ENCODE measurements around the gene KRT71.
"Not testable (repeated sequence)": the region's sequence is repeated elsewhere in the genome, so short reads cannot be mapped to it uniquely, and the experiment has no call there.

The KRT71 gene

DNA sequence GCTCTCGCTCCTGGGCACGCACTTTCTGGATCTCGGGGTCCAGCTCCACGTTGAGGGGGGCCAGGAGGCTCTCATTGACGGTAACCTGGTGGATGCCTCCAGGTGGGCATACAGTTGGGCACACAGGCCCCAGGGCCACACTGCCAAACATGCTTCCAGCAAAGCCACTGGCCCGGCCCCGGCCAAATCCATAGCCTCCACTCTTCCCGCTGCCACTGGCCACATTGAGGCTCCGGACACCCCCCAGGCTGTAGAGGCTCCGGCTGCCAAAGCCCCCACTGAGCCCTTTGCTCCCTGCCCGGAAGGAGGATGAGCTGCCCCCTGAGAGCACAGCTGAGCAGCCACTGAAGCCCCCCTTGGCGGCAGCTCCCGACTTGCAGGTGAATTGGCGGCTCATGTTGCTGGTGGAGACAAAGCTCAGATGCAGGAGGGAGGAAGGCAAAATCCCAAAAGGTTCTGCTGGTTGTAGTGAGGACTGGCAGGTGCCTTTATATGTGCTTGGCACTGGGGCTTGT is at the start of gene KRT71:
KRT71 (minus strand) TSS at position 465 of the 515 bp plus-strand sequence; CDS start at position 397, 68 bp downstream.
- FAIRE-seq = no peak

GRCh38 chr12:52602552-52602951 is 49.6 kb upstream of the KRT71 start:
- no peak for FAIRE-seq

DNA sequence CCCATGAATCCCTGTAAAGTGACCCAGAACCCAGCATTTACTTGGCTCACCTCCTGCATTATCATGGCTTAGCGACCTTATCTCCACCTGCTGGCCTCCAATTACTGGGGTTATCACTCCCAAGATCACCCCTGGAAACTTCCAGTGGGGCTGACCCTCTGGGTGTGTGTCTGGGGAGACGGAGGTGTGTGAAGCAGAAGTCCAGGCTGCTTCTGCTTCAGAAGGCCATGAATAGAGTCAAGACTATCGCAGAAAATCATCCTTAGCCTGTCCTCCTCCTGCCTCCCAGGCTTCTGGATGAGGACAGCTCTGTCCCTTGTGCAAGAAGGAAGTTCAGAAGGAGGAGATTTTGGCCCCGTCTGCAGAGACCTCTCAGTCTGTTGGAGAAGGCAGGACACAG is 48.7 kb upstream of the KRT71 start:
- FAIRE-seq = no peak

- FAIRE-seq = no peak
These were observed 48.1 kb upstream of the KRT71 start, which contains the start of gene KRT72 for GRCh38 chr12:52600941-52601481. Gene KRT72 (minus strand): TSS chr12:52601463. CDS start chr12:52601452, 11 bp downstream.

DNA sequence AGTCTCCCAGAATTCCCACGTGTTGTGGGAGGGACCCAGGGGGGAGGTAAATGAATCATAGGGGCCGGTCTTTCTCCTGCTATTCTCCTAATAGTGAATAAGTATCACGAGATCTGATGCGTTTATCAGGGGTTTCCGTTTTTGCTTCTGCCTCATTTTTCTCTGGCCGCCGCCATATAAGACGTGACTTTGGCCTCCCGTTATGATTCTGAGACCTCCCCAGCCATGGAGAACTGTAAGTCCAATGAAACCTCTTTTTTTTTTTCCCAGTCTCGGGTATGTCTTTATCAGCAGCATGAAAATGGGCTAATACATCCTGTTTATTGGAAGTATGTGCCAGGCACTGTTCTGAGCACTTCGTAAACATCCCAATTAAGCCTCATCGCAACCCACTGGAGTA is 47.5 kb upstream of the KRT71 start:
- no peak for FAIRE-seq

DNA sequence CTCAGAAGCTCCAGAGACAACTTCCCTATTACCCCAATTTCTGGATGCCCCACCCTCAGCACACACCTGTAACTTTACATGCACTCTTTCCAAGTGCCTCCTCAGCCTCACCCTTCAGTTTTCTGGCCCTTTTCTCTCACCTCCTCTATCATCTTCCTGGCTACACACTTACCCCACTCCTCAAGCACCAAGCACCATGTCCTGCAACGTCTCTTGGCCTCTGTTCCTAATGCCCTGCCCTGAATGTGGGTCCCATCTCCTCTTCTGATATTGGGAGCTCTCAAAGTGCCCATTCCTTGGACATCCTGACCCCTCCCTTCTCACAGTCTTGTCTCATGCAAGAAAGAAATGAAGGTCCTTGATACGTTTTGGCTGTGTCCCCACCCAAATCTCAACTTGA is 47.1 kb upstream of the KRT71 start:
- no peak for FAIRE-seq

- no peak for FAIRE-seq
These were observed 46.0 kb upstream of the KRT71 start for GRCh38 chr12:52598966-52599365.

- not testable (repeated sequence) for FAIRE-seq
These were observed 41.3 kb upstream of the KRT71 start for GRCh38 chr12:52594237-52594636.

GRCh38 chr12:52591521-52591920 is 38.6 kb upstream of the KRT71 start:
- FAIRE-seq = no peak

GRCh38 chr12:52590021-52590420 is 37.1 kb upstream of the KRT71 start:
- FAIRE-seq = no peak

DNA sequence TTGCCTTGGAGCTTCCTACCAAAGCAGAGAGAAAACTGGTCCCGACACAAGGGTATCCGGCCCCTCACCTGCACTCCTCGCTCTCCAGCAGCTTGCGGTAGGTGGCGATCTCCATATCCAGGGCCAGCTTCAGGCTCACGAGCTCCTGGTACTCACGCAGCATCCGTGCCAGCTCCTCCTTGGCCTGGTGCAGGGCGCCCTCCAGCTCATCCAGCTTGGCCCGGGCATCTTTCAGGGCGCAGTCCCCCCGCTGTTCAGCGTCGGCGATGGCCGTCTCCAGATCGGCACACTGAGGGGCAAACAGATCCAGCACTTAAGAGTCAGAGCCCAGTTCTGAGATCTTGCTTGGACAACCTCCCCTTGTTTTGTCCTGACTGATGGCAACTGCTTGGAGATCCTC is 34.6 kb upstream of the KRT71 start:
- FAIRE-seq = no peak

DNA sequence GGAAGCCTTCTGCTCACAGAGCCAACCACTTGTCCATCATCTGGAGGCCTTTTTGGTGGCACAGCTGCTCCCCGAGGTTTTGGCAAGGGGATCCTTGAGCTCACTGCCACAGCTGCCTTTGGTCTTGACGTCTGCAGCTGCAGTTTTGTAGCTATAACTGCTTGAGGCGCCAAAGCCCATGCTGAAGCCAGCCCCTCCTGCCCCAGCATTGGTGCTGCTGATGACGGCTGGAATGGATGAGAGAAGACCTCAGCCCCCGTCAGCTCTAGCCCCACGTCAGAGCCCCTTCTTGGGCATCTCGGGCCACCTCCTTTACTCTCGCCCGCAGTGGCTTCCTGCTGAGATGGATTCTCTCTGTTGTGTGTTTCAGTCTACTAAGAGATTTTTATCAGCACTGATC is 33.0 kb upstream of the KRT71 start:
- no peak for FAIRE-seq

- no peak for FAIRE-seq
These were observed 32.1 kb upstream of the KRT71 start for GRCh38 chr12:52585066-52585465.

- FAIRE-seq = no peak
These were observed 31.3 kb upstream of the KRT71 start for GRCh38 chr12:52584156-52584682.

DNA sequence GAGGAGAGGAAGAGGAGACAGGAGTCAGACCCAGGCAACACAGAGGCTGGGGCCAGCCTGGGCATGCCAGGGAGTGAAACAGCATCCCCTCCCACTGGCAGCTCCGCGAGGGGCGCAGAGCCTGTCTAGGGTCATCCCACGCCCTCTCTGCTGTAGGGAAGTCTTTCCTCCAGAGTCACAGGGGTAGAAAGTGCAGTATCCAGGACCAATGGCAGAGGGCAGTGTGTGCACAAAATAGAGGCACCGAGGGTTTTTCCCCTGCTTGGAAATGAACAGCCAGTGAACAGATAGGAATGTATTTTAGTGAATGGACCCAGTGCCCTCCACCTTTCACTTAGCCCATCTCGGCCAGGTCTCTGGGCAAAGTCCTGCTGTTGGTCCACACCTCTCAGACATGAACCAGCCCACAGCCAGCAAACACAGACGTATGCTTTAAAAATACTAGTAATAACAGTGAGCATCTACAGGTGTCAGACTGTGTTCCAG is 30.1 kb upstream of the KRT71 start:
- no peak for FAIRE-seq

DNA sequence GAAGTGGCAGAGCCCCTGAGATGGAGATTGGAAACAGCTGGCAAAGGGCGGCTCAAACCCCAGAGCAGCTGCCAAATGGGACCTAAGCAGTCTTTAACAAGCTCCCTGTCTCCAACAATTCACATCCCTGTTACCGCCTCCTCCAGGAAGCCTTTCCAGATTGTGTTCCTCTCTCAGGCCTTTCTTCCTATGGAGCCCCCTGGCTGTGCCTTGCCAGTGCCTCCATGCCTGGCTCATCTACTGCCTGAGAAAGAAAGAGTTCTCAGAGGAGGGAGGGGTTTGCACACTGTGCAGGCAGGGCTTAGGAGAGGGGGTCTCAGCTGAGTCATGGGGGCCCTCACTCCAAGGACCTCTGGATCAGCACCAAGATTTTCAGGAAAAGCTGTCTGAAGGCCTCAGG is 29.5 kb upstream of the KRT71 start:
- no peak for FAIRE-seq

DNA sequence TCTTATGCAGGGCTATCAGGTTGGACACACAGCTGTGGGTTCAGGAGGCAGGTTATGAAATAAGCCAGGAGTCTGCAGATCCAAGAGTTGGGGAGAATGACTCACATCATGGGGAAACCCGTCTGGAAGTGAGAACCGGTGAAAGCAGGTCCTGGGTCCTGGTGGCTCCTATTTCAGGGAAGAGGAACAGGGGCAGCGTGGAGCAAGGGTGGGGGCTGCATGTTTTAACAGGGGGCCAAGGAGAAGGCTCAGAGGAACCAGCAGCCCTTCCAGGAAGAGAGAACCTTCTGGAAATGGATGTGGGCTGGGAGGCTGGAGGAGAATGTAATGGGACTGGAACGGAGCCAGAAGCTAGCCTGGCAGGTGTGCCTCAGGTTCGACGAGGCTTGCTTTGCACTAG is 28.5 kb upstream of the KRT71 start:
- FAIRE-seq = no peak

DNA sequence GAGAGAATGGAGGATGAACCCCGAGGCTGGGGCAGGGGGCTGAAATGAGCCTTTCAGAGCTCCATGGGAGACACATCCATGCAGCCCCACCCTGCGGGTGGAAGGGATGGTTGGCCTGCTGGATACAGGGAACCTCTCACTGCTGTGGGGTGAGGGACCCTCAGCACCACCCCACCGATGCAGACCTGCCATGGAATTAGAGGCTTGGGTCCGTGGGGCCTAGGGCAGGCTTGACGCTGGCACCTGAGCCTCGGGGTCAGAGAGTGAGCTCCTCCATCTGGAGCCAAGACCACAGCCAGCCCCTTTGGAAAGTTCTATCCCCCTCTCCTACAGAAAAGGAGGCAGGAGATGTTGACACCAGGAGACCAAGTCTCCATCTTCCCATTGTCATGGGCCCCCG is 28.1 kb upstream of the KRT71 start:
- FAIRE-seq = no peak

DNA sequence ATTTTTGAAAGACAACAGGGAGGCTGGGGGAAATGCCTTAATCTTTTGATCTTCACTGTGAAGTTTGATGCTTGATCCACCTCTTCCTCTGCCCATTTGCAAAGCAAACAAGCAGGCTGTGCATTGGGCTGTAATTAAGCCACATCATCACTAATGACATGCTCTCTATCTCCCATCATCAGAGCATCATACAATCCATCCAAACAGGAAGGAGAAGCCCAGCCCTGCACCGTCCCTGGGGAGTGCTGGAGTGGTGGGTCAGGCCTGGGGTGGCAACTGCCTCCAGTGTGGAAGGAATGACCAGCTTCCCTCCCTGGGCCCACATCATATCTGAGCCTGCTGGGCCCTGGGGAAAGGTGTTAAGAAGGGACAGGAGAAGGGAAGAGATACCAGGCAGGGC is 27.6 kb upstream of the KRT71 start:
- no peak for FAIRE-seq

DNA sequence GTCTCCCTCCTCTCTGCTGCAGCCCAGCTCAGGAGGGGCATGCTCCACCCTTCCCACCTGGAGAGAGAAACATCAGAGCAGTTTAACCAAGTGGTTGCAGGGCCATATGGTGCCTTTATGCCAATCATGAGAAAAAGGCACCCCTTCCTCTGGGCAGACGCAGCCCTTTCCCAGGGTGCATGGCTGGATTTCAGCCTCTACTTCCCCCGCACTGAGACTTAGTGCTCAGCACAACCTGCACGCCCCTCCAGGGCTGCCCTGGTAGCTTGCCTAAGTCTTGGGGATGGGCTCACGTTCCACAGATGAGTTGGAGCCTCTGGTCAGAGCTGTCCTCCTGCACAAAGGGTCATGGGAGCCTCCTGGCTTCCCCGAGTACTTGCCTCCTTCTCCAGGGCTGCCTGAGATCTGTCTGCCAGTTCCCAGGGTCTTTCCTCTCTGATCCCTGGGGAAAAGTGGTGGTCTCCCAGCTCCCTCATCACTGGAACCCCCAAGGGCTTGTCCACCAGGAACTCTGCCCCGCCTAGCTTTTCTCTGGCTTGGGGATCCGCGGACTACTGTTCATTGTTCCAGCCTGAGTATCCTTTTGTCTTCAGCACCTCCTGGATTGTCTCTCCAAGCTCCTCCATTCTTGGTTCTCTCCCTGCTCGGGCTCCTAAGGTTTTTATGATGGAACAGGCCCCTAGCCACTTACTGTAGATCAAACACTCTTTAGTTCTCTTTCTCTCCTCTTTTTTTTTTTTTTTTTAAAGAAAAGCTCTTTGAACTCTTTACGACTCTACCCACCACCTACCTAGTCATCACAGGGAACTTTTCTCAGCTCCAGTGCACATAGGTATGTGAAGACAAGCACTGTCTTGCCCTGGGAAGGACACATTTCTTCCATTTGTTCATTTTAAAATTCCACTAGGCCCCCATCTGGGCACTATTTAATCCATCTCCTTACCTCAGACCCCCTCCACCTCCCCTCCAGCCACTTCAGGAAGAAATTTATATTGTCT is 26.8 kb upstream of the KRT71 start:
- no peak for FAIRE-seq

DNA sequence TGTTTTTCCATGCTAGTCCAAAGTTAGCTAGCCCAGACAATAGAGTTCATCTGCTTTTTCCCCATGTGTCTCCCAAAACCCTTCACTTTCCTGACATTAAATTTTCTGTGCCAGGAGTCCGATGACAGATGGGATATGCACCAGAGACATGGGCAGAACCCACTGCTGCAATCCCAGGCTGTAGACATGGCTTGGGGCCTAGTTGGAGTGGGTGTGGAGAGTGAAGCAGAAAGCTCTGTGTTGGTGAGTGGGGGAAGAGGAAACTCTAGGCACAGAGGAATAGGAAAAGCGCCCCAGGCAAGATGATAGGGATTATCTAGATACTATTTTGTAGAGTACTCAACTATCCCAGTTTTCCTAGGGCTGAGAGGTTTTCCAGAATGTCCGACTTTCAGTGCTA is 25.5 kb upstream of the KRT71 start:
- FAIRE-seq = no peak

DNA sequence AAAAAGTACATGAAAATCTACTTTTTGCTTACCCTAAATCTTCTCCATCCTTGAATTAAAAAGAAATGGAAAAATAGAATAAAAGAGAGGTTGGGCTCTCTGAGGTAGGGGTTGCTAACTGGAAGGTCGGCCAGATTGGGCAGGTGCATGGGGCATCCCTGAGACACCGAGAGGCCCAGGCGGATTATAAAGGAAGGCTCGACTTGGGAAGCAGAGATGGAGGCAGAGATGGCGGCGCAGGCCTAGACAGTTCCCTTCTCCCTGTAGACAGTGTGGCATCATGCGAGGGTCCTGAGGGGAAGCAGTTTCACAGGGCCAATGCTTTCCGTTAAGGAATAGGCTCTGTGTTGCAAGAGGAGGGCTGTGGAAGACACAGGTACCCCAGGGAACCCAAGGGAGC is 24.4 kb upstream of the KRT71 start:
- no peak for FAIRE-seq

DNA sequence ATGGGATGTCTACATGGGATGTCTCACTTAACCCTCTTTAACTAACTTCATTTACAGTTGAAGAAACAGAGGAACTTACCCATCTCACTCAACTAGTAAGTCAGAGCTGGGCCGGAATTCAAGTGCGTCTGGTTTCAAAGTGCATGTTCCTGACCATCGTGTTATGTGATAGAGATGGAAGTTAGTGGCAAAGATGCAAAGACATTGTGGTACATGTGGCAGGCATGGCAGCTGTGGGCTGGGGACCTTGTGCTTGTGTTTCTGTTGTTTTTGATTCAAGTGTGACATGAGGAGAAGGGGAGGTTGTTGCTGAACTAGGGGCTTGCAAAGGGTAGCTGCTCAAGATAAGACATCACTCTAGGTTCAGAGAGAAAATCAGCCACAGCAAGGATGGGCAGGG is 23.0 kb upstream of the KRT71 start:
- FAIRE-seq = no peak

GRCh38 chr12:52575256-52575655 is 22.3 kb upstream of the KRT71 start:
- no peak for FAIRE-seq

Data from islet of Langerhans (tissue), 1 donor.